GM12872 (cell line): ENCODE results near the gene DIRAS1.

ENCODE experiments used
- CTCF ChIP-seq: IDR thresholded peaks from 3 replicates; pipeline ENCODE4 v1.5.1; 2011; ENCODE audit warnings: low read depth, mild to moderate bottlenecking, low read length, moderate library complexity; ENCODE audit not compliant: insufficient read depth

Gene DIRAS1

GRCh38 chr19:2736550-2737190 lies 15.5 kb upstream of the DIRAS1 start:
- no peak for TF ChIP-seq CTCF

- no peak for TF ChIP-seq CTCF
Observed at GRCh38 chr19:2735374-2735773, 14.2 kb upstream of the DIRAS1 start.

- TF ChIP-seq CTCF, result no peak
Observed at GRCh38 chr19:2734589-2735288, 13.6 kb upstream of the DIRAS1 start.

GRCh38 chr19:2733930-2734588 lies 12.9 kb upstream of the DIRAS1 start:
- no peak for TF ChIP-seq CTCF

GRCh38 chr19:2732883-2733282 lies 11.7 kb upstream of the DIRAS1 start:
- TF ChIP-seq CTCF, result no peak

GRCh38 chr19:2732157-2732725 lies 11.1 kb upstream of the DIRAS1 start:
- no peak for TF ChIP-seq CTCF
